Stimulated activated CD8-positive, alpha-beta memory T cell treated with anti-CD3 and anti-CD28 coated beads, Interleukin-2, amount 100 ng/mL, for 48 hours (primary cell): ENCODE measurements around the gene ADGB.
"Not testable (repeated sequence)": the region's sequence is repeated elsewhere in the genome, so short reads cannot be mapped to it uniquely, and the experiment has no call there.

Experiments
- DNase-seq, 2 donors: peaks; one replicate each; pipeline ENCODE4 v3.0.0-alpha.2; 2020; ENCODE audit warnings: low read depth in 2 of 2

The ADGB gene

DNA sequence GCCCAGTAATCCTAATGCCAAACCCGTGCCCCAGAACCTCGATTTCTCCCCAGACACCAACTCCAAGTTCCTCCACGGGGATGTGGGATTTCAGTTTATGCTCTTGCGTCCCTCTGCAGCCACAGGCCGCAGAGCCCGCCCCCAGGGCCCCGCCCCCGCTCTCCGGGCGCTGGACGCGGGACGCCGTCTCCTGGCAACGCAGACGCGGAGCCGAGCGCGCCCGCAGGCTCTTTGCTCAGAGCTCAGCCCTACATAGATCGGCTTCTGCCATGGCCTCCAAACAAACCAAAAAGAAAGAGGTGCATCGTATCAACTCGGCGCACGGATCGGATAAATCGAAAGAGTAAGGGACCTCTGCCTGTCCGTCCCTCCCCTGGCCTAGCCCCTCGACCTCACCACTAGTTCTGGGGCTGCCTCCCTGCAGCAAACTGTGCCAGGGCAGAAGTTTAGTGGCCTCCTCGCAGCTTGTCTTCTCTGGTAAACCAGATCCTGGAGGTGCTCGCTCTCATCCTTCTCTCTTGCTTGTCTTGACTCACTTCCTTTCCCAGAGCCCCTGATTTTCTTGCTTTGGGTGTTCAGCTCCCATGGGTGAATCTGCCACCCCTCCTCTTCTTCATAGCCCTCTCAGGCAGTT lies at the start of gene ADGB:
Gene ADGB (plus strand): TSS at position 201 of the 634 bp plus-strand sequence. CDS start 69 bp downstream, at position 270.
- peak in 1 of 2 donors; percentile 3 for DNase-seq

DNA sequence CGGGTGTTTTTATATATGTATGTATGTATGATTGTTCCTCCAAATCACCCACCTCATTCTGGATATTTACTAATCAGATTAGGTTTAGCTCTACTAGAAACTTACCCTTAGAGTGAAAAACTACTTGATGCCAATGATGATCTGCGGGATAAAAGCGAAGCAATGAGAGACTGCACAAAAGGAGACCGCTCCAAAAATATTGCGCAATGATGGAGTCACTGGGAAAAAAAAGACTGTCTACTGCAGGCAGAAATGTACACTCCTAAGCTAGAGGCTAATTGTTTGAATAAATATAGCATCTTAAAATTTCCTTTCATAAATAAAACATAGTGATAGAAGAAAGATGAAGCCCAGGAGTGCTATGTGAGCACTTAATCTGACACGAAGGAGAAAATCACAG lies 47.9 kb upstream of the ADGB start:
- DNase-seq = no peak

DNA sequence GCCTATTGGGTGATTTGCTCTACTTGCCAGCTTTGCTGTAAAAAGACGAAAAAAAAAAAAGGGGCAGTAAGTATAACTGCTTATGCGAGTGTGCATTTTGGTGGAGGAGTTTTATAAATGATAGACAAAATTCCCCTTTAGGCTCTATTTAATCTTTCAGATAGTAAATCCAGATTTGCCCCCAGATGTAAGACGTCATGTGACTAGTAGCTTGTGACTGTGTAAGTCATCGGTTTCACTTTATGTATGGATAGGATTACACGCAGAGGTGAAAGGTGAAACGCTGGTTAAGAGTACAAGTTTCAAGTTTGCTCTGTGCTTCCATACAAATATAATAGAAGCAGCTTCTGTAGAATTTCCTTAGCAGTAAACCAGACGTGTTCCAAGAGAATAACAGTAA lies 47.2 kb upstream of the ADGB start:
- DNase-seq = no peak

DNA sequence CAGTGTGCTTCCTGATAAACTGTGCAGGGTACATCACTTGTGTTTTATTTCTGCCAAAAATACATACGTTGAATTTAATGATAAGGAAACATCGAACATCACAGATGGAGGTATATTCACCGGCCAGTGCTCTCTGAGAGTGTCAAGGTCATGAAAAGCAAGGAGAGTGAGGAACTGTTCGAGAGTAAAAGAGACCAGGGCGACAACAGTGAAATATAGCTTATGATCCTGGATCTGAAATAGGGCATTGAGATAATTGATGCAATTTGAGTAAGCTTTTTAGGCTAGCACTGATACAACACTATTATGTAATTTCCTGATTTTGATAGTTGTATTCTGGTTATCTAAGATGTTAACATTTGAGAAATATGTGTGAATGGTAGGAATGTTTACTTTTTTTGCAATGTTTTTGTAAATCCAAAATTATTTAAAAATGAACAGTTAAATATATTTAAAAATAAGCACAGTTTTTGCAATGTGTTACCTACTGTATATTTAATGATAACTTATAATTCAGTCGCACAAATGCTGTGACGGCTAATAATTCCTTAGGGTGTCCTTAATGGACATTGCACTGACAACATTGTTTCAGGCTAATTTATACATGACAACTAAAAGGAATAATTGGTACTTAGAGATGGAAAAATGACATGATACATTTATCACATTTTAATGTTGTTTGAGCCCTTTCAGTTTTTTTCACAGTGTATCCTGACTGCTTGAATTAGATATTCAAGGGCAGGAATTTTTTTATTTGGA lies 45.2 kb upstream of the ADGB start:
- DNase-seq = no peak

DNA sequence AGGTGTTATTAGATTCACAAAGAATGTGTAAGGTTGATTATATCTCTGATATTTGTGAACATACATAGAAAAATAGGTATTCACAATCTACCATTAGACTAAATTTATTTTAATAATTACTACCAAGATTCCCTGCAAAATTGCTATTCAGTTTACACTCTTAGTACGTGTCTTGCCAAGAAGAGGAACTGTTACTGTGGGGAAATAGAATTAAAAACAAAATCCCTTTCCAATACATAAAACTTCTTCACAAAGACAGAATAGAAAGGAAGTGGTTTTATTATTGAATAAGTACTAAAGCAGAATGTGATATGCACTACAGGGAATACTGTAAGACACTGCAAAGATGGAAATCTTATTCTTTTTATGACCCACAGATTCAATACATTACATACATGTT lies 38.2 kb upstream of the ADGB start:
- no peak for DNase-seq

DNA sequence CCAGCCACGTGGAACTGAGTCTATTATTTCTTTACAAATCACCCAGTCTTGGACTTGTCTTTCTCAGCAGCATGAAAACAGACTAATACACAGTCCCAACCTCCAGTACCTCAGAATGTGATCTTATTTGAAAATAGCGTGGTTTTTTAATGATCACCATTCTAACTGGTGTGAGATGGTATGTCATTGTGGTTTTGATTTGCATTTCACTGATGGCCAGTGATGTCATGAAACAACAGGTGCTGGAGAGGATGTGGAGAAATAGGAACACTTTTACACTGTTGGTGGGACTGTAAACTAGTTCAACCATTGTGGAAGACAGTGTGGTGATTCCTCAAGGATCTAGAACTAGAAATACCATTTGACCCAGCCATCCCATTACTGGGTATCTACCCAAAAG lies 32.1 kb upstream of the ADGB start:
- not testable (repeated sequence) for DNase-seq

DNA sequence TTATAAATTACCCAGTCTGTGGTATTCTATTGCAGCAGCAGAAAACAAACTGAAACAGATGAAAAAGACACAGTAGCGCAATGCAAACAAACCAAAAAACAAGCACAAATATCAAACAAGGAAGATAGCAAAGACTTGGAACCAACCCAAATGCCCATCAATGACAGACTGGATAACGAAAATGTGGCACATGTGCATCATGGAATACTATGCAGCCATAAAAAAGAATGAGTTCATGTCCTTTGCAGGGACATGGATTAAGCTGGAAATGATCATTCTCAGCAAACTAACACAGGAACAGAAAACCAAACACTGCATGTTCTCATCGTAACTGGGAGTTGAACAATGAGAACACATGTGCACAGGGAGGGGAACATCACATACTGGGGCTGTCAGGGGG lies 30.2 kb upstream of the ADGB start:
- not testable (repeated sequence) for DNase-seq

DNA sequence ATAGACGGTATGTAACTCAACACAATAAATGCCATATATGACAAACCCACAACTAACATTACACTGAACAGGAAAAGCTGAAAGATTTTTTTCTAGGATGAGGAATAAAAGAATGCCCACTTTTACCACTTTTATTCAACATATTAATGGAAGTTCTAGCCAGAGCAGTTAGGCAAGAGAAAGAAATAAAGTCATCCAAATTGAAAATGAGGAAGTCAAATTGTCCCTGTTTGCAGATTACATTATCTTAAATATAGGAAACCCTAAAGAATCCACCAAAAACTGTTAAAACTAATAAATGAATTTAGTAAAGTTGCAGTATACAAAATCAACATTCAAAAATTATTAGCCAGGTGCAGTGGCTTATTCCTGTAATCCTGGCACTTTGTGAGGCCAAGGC lies 24.6 kb upstream of the ADGB start:
- no peak for DNase-seq

DNA sequence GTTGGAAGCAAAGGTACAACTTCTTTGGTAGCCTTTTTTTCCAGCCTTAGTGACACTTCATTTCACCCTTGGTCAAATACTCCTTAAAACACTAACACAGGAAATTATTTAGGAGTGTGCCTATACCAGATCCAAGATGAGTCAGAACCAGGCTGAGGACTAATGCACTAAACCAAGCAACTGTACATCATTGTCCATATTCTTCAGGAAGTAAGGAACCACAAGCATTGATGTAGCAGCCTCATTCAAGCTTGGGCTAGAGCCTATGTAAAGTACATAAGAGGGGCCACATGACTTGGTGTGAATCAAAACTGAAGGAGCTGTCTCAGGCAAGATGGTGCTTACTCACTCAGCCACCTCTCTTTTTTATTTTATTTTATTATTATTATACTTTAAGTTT lies 20.7 kb upstream of the ADGB start:
- no peak for DNase-seq

DNA sequence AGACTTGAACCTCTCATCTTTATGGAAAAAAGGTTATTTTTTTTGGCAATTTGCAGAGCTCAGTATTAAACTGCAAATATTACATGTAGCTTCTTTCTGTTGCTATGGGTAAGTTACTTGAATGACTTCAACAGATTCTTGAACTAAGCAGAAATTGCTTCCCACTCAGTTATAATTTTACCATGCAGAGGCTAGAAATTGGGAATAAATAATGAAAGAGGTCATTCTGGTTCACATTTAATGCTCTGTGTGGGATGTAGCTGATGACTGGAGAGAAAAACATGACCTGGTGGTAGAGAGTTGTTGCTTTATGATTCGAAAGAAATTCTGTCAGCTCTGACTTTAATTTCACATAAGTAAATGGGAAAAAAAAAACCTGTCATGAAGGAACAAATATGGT lies 16.8 kb upstream of the ADGB start:
- no peak for DNase-seq

DNA sequence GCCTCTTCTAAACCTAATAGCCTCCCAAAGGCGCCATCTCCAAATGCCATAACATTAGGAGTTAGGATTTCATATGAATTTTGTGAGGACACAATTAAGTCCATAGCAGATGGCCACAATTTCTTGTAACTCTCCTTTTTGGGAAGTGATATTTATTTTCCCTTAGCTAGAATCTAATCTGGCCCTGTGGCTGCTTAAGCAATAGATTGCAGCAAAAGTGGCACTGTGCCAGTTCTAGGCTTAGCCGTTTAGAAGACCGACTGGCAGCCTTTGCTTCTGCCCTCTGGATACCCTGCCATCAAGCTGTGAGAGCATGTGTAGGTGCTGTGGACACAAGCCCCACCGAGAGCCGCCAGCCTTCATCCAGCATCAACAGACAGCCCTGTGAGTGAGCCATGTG lies 15.9 kb upstream of the ADGB start:
- DNase-seq = no peak

DNA sequence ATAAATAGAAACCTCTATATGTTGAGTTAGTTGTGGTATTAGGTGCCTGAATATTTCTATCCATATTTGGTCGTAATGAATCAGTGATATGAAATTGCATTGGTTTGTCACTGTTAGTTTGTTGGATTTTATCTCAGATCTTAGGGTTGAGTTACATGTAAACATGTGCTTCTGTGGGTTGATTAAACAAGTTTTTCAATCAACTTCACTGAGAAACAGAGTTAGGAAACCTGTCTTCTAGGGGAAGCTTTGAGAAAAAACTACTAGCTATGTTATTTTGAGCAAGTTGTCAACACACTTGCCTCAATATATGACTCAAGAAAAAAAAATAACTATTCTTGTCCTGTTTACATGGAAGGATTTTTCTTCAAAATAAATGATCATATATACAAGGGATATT lies 14.8 kb upstream of the ADGB start:
- no peak for DNase-seq

DNA sequence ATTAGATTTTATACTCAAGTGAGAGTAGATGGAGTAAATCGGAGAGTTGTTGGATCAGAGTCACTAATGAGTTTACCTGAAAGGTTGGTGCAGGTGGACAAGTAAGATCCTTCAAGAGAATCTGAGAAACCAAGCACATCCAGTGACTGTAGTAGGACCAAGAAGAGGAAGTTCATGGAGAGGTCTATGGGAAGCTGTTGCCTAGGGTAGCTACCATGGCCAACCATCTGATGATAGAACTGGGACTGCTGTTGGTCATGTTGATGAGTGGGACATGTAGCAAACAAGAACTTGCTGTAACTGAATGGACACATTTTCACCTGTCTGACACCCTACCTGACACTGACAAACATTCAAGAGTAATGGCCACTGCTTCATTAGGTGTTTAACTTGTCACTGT lies 11.3 kb upstream of the ADGB start:
- DNase-seq = no peak

DNA sequence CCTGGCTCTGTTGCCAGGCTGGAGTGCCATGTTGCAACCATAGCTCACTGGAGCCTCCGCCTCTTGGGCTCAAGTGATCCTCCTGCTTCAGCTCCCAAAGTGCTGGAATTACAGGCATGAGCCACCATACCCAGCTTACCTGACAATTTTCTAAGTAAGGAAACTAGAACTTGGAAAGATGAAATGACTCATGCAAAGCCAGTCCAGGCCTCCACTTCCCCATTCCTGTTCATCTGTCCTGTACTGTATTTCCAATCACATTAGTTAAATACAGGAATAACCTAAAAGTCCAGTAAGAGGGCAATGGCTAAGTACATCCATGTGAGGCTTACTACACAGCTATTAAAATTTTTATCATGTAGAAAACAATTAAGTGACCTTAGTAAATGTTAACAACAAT lies 8.3 kb upstream of the ADGB start:
- DNase-seq = no peak

DNA sequence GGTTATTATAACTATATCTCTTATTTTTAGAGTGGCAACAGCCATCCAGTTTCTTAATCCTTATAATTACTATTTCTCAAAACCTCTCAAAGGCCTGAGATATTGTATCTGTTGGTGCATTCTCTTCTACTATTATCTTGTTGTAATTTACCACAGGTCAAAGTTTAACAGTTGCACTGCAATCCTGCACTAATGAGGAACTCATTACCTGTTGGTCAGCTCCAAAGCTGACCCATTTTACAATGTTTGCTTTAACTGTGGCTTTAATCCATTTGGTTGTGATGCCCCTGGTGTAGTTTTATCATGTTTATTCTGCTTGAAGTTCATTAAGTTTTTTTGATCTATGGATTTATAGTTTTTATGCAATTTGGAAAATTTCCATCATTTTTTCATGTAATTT lies 6.3 kb upstream of the ADGB start:
- no peak for DNase-seq

DNA sequence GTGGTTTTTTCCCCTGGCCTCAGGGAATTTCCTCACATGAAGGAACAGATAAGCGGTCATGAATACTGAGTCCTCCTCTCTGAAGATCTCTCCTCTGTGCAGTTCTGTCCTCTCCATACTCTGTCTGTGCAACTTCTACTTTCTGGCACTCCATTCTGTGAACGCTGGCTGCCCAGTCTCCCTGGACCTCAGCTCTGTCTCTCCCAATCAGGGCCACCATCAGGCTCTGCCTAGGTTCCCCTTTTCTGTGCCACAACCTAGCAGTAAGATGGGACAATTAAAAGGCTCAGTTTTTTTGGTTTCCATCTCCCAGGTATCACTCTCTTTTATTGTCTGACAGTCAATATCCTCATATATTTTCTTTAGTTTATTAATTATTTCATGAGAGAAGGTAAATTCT lies 4.8 kb upstream of the ADGB start:
- no peak for DNase-seq

DNA sequence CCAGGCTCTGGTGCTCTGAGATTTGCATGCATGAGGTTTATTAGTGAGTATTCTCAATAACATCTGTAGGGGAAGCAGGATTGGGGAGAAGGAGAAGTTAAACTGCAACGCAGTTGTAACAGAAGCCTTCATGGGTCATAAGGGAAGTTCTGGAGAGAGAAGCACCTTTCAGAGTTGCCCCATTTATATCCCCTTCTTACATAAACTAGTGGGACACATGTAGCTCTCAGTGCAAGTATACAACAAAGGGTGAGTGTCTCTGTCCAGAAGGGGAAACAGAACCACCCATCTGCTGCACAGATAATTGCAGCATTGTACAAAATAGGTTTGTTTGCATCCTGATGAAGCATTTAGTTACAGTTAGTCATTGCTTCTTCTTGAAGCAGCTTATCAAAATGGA lies 4.3 kb upstream of the ADGB start:
- DNase-seq = no peak

DNA sequence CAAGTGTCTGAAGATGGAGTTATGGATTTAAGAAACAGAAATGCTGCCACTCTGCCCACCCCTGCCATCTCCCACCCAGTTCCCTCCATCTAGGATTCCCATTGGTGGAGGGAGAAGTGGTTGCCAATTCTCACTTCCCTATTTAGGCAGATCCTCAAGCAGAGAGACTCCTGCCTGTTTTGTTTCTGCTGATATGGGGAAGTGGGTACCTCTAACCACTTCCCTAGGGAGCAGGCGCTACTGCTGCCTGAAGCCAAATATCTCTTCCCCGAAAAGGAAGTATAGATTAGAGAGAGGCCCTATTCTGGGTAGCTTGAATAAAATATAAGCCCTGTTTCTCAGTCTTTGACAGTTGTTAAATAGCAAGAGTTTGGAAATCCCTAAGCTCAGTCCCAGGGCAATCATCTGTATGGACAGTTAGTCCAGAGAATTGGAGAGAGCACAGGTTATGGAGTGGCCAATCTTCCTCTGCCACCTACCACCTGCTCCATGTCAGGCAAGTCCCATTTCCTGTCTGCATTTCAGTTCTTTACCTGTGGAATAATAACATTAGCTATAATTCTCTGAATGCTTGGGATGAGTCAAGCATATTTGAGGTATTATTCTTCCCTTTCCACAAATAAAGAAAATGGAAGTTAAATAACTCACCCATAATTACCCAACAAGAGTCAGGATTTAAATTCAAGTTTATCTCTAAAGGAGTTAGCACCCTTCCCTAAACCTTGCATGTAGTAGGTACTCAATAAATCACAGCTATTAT lies 2.6 kb upstream of the ADGB start:
- no peak for DNase-seq

DNA sequence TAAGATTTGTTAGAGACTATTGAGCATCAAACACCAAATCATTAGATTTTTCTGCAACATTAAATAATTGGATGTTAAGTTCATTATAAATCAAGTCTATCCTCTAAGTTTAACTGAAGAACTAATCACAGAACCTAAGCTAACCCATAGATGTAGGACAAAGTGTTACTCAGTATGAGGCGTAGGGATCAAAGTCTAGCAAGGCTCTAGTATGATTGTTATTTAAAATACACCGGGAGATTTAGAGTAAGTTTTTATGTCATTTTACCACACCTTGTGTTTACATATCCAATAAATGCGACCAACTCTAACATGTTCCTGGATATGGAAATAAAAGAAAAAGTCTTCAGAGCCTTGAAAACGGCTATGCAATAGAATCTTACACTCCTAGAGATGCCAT lies 2.6 kb downstream of the ADGB start:
- DNase-seq = no peak

DNA sequence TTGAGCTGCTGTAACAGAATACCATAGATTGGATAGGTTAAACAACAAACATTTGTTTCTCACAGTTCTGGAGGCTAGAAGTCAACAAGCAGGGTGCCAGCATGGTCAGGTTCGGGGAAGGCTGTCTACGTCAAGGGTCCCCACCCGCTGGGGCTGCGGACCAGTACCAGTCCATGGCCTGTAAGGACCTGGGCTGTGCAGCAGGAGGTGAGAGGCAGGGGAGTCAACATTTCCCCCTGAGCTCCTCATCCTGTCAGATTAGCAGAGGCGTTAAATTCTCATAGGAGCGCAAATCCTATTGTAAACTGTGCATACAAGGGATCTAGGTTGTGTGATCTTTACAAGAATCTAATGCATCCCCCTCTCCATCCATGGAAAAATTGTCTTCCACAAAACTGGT lies 3.8 kb downstream of the ADGB start:
- DNase-seq = no peak

DNA sequence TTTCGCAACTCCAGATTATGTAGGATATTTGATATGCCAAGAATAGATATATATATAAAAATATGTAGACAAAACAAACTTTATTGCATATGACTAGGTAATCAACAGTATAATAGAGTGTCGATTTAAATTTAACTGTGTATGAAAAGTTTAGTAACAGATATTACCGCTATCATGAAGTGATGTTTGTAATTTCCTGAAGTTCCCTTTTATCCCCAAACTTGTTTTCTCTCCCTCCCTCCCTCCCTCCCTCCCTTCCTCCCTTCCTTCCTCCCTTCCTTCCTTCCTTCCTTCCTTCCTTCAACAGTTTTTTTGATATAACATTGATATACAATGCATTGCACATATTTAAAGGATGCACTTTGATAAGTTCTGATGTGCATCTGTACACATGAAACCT lies 15.2 kb downstream of the ADGB start:
- DNase-seq = no peak

DNA sequence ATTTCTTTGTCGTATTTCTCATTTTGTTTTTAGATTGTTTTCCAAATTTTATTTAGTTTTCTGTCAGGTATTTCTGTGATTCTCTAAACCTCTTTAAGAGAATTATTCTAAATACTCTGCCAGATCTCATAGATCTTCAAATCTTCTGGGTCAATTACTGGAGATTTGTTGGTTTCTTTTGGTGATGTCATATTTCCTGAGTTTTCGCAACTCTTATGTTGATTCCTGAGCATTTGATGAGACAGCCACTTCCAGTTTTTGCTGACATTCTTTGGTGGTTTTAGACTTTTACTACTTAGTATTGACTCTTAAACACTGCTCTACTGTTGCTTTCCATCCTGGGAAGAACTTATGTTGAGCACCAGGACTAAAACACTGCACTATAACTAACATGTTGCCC lies 21.9 kb downstream of the ADGB start:
- DNase-seq = no peak

DNA sequence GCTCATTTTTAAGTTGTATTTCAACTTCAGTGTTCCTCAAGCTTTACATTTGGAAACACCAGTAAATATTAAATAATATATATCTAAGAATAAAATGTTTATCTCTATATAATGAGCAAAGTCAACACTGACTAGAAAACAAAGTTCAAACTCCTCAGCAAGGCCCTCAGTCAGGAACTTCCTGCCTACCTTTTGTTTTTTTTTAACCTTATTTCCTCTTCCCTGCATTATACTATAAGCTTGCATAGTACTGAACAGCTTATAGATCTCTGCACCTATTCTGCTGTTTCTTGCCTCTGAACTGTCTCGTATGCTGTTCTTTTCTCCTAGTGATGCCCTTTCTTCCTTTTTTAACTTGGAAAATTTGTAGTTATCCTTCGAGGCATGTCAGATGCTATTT lies 29.6 kb downstream of the ADGB start:
- DNase-seq = no peak
